HG02623 (cell line): ENCODE measurements around the gene CCDC78.

Experiments used
- ATAC-seq: cut with Tn5 transposase; IDR thresholded peaks from one replicate; pipeline ENCODE4 v1.9.1; 2021; ENCODE audit warnings: moderate library complexity; ENCODE audit not compliant: unreplicated experiment

CCDC78 gene

GRCh38 chr16:679814-680624, 46.2 kb downstream of the CCDC78 start, which contains the start of gene STUB1:
Gene STUB1 (plus strand): TSS chr16:680410. CDS start chr16:680526, 116 bp downstream.
- ATAC-seq, result no peak

GRCh38 chr16:678858-679813, 47.1 kb downstream of the CCDC78 start:
- no peak for ATAC-seq

GRCh38 chr16:678209-678857, 47.9 kb downstream of the CCDC78 start:
- ATAC-seq, result no peak

- ATAC-seq, result no peak
Measured at GRCh38 chr16:677316-678190, 48.7 kb downstream of the CCDC78 start.

- ATAC-seq, result no peak
Measured at GRCh38 chr16:676913-677312, 49.3 kb downstream of the CCDC78 start.

- no peak for ATAC-seq
Measured at GRCh38 chr16:676565-676902, 49.7 kb downstream of the CCDC78 start.

GRCh38 chr16:675884-676564, 50.2 kb downstream of the CCDC78 start:
- ATAC-seq, result no peak

- no peak for ATAC-seq
Measured at GRCh38 chr16:674968-675883, 51.0 kb downstream of the CCDC78 start, which contains the start of gene RHBDL1. Gene RHBDL1 (plus strand): TSS chr16:675671. CDS start chr16:675791, 120 bp downstream.

- no peak for ATAC-seq
Measured at GRCh38 chr16:674214-674881, 51.9 kb downstream of the CCDC78 start.

GRCh38 chr16:673399-673991, 52.7 kb downstream of the CCDC78 start:
- ATAC-seq, result no peak

GRCh38 chr16:672851-673250, 53.4 kb downstream of the CCDC78 start:
- no peak for ATAC-seq
